ENCODE measurements around the gene PLAC8L1.

The PLAC8L1 gene

DNA sequence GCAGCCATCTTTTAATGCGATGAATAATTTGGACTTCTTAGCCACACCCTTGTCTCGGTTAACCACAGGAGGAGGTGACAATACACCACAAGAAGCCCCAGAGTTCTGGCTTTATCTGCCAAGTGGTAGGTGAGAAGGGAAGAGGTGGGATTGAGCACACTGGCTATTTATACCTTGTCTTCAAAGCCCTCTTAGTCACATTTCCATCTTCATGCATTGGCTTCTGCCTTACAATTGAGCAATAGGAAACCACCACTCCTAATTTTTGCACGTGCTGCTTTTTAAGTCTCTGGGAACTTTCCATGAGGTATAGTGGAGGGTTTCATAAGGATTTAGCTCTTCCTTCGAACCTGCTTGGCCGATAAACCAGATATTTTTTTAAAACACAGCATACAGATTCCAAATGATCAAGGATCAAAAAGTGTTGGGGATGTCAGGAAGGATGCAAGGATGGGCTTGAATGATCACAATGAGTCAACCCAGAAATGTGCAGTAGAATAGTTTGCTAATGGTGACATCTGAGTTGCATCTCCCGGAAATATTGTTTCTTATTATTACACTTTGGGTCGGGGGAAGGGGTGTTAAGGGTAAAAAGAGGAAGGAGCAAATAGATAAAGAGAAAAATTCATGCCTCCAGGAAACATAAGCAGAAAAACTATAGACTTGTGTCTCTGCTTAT lies 25.5 kb downstream of the PLAC8L1 start:
- DNase-seq (ENCODE audit: low spot score), result no peak

DNA sequence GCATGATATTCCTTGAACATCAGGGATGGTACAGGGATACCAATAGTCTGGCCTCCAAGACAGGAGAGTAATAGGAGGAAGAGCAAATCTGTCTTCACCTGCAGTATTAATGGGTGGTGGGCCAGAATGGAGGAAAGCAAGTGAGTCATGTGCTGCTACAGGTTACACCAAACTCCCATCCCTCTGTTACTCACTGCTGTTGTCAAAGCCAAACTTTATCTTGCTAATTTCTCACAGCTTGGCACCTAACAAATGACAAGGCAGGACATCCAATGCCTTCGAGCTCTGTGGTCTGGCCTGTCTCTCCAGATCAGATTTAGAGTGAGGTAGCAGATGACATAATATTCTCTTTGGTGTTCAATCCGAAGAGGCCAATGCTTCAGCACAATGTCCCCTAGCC lies 26.8 kb downstream of the PLAC8L1 start:
- DNase-seq (ENCODE audit: low spot score), result no peak

DNA sequence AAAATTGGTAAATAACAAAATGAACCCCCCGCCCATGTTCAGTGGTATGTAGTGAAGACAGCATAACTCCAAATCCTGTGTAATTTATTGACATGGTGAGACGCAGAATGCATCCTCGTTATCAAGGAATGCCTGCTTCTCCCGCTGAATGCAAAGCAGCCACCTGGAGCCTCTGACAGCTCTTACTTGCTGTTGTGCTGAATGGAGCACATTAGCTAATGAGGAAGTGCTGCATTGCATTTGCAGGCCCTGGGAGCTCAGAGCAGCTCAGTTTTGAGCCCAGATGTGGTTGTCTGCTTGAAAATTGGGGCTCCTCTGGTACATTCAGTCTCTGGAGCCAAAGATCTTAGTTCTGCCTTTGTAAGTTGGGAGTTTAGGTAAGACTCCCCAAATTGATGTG lies 28.9 kb downstream of the PLAC8L1 start:
- no peak for DNase-seq (ENCODE audit: low spot score)

DNA sequence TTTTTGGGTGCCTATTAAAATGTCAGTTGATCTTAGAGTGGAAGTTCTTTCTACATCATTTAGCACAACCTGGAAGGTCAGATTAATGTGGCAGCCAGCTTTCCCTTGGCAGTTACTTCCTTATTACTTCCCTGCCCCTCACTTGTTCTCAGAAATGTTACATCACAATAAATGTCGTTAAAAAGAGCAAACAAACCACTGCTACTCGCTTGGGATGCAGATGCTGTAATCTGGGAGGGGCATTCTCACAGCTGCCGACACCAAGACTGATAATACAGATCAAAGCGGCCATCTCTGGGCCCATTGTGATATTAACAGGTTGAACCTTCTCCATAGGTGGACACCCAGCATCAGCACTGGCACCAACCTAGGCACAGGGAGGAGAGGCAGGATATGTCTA lies 29.3 kb downstream of the PLAC8L1 start:
- no peak for DNase-seq (ENCODE audit: low spot score)

DNA sequence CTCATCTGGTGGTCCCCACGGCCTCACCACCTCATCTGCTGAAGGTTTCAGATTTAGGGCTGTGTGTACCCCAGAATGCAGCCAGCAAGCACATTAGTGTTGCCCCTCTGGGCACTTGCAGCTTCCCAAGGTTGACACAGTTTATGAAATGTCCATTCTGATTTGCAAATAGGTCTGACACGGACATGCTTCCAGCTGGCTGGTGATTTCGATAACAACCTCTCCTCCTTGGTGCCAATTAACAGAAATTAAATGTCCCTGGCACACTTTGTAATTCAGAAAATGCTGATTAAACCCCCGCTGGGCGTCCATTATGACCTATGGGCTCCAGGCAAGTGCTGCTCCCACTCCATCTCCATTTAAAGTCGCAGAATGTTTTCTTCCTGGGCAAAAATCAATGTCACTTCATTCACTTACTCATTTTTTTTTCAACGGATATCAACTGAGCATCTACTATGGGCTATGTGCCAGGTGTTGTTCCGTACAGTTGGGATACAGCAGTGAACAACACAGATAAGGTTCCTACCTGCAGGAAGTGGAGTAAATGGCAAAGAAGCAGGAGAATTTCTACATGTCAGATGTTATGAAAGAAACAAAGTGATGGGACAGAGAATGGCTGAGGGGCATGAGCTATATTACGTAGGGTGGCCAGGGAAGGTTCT lies 32.0 kb downstream of the PLAC8L1 start:
- DNase-seq (ENCODE audit: low spot score), result no peak

DNA sequence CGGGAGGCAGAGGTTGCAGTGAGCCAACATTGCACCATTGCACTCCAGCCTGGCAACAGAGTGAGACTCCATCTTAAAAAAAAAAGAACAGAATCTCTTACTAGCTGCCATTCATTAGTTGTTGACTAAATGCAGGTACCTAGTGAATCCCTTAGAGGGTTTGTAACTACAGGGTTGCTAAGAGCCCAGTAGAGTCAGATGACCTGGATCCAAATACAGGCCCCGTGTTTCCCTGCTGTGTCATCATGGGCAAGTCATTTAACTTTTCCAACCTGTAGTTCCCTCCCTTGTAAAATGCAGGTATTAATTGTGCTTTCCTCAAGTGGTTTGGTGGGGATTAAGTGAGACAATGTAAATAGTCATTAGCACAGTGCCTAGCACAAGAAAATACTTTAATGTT lies 32.8 kb downstream of the PLAC8L1 start:
- no peak for DNase-seq (ENCODE audit: low spot score)

DNA sequence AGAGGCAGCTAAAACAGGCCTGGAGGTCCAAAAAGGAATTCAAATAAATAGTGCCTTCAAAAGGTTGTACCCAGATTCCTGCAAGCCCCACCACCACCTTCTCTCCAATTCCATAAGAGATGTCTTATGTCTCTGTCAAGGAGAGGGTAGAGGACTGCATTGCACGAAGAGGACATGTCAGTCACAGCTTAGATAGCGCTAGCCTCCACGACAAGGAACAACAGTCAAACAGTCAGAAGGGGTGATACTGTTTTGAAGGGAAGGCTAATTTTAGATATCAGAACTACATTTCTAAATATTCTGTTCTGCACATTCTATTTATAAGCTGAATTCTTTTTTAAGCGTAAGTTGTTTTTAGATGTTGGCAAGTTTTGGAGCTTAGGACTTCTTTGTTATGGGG lies 34.2 kb downstream of the PLAC8L1 start:
- no peak for DNase-seq (ENCODE audit: low spot score)

DNA sequence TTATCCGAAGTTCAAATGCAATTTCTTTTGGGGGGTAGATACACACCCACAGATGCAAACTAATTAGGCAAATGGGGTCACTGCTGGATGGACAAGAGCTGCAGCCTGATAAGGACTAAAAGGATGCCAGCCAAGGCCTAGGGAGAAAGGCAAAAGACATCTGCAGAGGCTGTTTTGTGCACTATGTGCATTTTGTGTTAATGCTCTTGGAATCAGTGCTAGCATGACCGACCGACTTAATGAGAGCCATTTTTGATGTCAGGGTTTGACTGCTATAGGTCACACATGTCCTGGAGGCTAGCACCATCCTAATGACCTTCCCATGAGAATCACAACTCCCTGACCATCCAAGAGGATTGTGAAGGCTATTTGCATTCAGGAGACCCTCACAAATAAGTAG lies 34.6 kb downstream of the PLAC8L1 start:
- no peak for DNase-seq (ENCODE audit: low spot score)

DNA sequence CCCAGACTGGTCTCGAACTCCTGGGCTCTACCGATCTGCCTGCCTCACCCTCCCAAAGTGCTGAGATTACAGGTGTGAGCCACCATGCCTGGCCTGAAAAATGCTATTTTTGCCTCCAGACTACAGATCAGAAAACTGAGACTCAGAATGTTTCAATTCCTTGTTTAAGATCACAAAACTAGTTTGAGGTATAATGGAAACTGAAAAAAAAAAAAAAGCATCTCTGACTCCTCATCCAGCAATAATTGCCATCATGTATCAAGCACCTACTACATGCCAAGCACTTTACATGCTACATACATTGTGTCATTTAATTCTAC lies 35.6 kb downstream of the PLAC8L1 start:
- no peak for DNase-seq (ENCODE audit: low spot score)

DNA sequence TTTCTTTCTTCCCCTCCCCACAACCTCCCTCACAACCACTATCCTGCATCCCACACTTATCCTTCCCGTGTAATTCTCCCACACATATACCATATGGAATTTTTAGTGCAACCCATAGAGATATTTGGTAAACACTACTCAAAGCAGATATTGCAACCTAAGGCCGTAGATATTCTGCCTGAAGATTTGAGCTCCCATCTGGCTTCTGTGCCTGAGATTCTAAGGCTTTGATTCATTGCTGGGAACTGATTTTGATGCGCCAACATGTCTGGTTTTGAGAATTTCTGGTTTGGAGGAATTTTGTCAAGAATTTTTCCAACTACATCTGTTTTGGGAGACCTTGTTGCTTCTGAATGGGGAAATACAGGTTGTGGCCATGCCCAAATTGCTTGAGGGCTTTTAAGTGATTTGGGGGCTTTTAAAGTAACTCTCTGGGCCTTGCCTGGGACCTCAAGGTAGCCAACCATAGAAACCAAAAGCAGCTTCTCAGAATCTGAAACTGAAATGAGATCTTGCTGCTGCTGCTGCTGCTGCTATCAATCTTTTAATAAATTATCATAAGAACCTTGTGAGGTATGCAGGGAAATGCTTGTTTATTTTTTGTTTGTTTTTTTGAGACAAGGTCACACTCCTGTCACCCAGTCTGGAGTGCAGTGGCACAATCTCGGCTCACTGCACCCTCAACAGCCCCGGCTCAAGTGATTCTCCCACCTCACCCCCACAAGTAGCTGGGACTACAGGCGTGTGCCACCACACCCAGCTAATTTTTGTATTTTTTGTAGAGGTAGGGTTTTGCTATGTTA lies 36.2 kb downstream of the PLAC8L1 start:
- DNase-seq (ENCODE audit: low spot score), result no peak

DNA sequence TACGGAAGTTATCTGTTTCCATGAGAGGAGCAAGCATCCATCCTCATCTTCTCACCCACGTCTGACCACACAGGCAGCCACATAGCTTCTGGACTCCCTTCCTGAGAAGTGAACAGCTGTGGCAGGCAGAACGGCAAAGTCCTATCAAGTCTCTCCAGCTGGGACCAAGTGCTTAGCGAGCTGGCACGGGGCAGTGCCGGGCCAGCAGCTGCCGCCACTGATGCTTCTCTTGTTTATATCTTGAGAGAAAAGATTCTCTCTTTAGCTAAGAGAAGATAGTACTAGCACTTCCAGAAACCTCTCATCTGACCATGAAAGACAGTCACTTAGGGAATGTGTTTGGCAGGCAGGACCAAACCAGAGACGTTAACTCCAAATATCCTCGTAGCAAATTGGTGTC lies 37.2 kb downstream of the PLAC8L1 start:
- DNase-seq (ENCODE audit: low spot score), result no peak

DNA sequence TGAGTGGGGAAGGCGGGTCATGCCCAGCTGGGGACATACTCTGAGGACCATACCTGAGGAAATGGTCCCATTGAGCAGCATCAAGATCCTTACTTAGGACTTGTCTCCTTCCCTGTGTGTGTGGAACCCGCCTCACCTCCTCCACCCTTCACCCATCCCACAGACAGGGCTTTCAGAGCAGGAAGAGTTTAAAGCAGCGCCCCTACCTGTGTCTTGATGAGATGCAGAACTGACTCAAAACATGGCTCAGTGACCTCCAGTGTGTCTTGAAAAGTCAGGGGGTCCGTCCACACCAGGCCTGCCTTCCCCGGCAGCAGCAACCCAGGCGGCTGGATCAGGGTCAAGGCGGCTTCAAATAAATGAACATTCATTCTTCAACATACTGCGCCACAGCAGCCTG lies 38.4 kb downstream of the PLAC8L1 start:
- DNase-seq (ENCODE audit: low spot score), result no peak

DNA sequence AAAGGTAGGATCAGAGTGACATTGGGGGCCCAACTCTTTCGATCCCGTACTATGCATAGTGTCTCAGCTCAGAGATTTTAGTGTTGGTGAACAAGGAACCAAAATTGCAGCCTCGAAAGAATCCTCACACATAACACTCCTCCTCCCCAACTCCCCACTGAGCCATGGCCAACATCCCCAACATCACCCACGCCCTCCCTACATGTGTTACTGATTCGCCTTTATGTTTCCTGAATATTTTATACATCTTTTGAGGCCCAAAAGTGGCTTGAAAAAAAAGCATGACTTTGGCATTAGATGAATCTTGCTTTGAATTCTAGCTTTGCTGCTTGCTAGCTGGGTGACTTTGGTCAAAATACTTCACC lies 45.2 kb downstream of the PLAC8L1 start:
- no peak for DNase-seq (ENCODE audit: low spot score)

DNA sequence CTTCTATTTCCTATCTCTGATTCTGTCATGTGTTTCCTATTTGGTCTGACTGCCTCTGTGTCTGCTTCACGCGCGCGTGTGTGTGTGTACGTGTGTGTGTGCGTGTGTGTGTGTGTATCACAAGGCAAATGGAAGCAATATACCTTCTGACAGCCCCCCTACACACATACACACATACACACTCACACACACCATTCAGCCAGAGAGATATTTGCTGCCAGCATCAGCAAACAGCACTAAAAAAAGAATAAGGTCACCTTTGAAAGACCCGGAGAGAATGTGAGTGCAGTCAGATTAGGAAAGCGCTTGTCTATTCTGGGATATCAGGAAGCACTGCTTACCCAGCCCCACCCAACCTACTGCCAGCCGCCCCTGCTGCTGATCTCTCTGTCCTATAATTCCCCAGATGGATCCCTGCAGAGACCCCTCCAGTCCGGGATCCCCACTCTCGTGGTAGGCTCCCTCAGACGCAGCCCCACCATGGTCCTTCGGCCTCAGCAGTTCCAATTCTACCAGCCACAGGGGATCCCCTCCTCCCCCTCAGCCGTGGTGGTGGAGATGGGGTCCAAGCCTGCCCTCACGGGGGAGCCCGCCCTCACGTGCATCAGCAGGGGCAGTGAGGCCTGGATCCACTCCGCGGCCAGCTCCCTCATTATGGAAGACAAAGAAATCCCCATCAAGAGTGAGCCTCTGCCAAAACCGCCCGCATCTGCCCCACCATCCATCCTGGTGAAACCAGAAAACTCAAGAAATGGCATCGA lies 45.7 kb downstream of the PLAC8L1 start:
- no peak for DNase-seq (ENCODE audit: low spot score)

DNA sequence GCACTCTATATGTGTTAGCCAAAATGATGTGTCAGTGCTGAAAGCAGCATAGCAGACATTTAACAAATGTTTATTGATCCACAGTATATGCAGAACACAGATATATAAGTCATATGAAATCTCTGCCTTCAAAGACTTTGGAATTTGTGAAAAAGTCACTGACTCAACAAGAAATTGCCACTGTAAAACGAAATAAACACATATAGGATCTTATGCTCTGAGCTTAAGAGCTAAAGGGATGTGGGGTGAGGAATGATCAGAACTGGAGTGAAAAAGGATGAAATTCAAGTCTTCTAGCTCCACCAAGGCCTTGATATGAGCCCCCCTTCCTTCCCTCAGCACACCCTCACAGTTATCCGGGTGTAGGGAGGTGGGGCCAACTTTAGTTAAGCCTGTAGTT lies 49.9 kb downstream of the PLAC8L1 start:
- DNase-seq (ENCODE audit: low spot score), result no peak

DNA sequence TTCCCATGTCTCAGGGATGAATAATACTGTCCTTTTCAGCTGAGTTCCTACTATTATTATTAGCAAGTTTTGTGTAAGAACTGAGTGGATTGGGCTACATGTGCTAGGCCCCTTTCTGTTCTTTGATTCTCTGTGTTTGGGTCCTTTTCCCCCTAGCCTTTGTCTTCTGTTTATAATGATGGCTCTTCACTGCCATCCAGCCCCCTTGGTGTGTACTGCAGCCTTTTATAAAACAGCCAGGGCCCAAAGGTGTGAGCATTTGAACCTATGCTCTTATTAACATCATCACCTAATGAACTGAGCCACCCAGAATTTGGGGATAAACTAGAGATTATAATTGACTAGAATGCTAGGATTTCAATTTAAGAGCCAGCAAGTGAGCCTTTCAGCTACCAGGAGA lies 52.6 kb downstream of the PLAC8L1 start:
- no peak for DNase-seq (ENCODE audit: low spot score)

DNA sequence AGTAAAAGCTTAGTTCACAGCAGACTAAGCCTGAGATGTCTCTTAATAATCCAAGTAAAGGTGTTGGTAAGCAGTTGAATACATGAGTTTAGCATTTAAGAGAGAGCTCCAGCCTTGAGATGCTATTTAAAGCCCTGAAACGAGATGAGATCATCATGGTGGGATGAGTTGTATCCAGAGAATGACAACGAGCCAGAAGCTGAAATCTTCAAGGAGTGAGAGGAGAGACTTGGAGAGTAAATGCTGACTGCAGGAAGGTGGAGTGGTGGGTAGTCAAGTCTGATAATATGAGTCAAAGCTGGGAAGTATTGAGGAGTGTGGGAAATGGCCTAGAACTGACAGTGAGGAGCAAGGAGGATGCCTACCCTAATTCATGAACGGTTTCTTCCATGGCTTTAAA lies 53.7 kb downstream of the PLAC8L1 start:
- DNase-seq (ENCODE audit: low spot score), result no peak

DNA sequence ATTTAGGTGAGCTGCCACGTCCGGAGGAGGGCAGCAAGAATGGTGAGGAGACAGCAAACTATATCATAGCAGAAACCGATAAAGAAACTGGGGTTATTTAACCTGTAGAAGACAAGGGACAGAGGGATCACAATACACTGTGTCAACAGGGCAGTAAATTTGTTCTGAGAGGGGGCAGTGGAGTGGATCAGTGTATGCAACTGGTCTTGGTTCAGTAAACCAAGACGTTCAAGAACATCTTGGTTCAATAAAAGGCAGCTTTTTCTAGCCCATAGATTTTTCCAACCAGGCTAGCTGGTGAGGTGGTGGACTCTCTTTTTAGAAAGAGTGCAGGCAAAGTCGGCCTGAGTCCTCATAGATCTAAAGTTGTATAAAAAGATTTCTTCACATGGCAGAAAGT lies 55.3 kb downstream of the PLAC8L1 start:
- DNase-seq (ENCODE audit: low spot score), result no peak

DNA sequence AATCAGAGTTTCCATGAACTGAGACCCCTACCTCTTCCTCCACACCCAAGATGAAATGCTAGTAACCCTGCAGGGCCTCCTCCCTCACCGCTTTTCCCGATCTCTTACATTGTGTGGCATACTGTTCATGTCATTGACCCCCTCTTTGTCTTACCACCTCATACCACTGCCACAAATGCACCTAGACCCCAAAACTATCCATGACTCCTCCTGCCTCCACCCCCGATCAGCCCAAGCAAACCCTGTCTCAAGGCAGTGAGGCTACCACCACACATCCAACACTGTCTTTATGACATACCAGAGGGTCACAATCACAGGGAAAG lies 55.7 kb downstream of the PLAC8L1 start:
- no peak for DNase-seq (ENCODE audit: low spot score)

DNA sequence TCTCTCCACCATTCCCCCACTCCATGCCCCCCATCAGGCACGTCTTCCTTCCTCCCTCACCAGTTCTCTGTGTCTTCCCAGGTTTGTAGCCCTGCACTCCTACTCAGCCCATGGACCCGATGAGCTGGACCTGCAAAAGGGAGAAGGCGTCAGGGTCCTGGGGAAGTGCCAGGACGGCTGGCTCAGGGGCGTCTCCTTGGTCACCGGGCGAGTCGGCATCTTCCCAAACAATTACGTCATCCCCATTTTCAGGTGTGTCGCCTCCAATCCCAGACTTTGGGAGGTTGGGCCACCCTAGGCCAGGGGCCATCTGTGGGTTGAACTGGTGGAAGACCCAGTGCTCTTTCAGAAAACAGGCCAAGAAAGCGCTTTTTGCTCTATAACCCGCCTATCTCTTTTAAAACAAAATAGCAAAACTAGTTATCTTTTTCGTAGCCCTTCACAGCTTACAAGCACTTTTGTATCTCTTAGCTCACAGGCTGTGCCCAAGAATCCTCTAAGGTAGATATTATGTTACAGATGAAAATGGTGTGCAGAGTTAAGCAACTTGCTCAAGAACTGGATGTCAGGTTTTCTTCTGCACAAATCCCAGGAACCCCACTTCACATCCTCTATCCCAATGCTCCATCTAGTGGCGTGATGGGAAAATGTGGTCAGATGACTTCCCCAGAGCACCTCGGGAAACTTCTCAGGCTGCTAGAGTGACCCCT lies 56.2 kb downstream of the PLAC8L1 start:
- peak; percentile 59 for DNase-seq (ENCODE audit: low spot score)

DNA sequence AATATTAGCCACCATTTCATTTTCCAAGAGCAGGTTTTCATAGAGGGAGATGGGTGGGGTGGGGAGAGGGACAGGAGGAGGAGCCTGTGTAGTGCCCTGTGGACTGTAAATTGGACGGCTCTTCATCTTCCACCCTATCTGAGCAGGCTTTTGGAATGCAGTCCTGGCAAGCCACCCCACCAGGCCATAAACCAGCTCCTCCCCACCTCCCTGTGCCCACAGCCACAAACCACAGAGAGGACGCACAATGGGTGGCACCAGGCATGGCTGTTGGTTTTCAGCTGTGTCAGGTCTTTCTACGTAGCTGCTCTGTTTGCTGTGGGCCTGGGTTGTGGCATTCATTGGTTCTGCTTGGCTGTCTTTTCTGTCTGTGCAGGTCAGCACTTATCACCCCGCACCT lies 58.0 kb downstream of the PLAC8L1 start:
- DNase-seq (ENCODE audit: low spot score), result no peak

DNA sequence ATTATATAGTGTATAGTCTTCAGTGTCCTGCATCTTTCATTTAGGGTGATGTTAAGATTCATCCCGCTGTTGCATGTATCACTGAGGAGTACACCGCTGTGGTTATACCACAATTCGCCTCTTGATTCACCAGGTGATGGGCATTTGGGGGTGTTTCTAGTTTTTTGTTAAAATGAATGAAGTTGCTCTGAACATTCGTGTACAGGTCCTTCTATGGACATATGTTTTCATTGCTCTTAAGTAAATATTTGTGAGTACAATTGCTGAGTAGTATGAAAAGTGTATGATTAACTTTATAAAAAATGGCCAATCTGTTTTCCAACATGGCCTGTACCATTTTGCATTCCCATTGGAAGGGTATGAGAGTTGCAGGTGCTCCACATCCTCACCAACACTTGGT lies 61.7 kb downstream of the PLAC8L1 start:
- no peak for DNase-seq (ENCODE audit: low spot score)
